K562 (cell line): Measurements from ENCODE around the gene AP3M1. TPM values are rescaled to one million over a fixed set of nuclear protein-coding genes. Genes with fewer than 3 reads are reported as not detected.
A peak's percentile ranks its signal among the peaks of the same experiment; 100 is the strongest.

Experiments used
- ATAC-seq: fragments of 200-7000 bp; cut with Tn5 transposase; 3 replicates; pipeline ENCODE4 v1.9.1; 2020; ENCODE audit warnings: moderate library complexity
- BruUV-seq: library from RNA; stranded (reverse); fragments of 400-500 nt; replicated peaks from 2 replicates; lab custom pipeline; 2021; lab: Mats Ljungman, UMichigan
- CTCF ChIA-PET: fragments of 300-600 bp; formaldehyde crosslinking; extraction: SDS; loops from one replicate; lab custom pipeline; 2021; ENCODE audit warnings: low intra/inter-chr PET ratio; lab: Yijun Ruan, JAX
- POLR2A ChIA-PET: fragments of 300-600, 350-650 bp; sonication (Branson Sonifier 250); formaldehyde crosslinking; extraction: SDS; loops from one replicate; lab custom pipeline; 2021; ENCODE audit warnings: antibody characterized with exemption, inconsistent platforms; lab: Yijun Ruan, JAX
- DNase-seq, 4 experiments: peaks; one replicate each; pipeline versions ENCODE4 v3.0.0 to v3.0.0-alpha.2; 2011 to 2018; ENCODE audit warnings: low spot score in 3 of 4, mixed read lengths in 3 of 4; ENCODE audit errors: extremely low read depth in 1 of 4
- FAIRE-seq: peaks from 2 replicates; lab custom pipeline; 2011; peaks lifted over from hg19 to GRCh38; lab: Jason Lieb, UNC
- H2AFZ ChIP-seq: 2 replicates; pipeline ENCODE4 v1.6.0; 2011; ENCODE audit warnings: low read depth, low read length, control low read depth, inconsistent platforms
- H3K27ac ChIP-seq: fragments of 200-600 bp; 3 replicates; pipeline ENCODE4 v1.8.0; 2011; ENCODE audit warnings: low read depth, mild to moderate bottlenecking, control low read depth, inconsistent platforms, low read length, moderate library complexity, mixed read lengths; ENCODE audit errors: extremely low read depth
- H3K27me3 ChIP-seq, 2 experiments: fragments of 300-600 bp in 1 of 2; 2 replicates in 1 of 2; 3 replicates in 1 of 2; pipeline versions ENCODE4 v1.6.0 to v1.8.0; 2011; ENCODE audit warnings: inconsistent platforms in 2 of 2, low read length in 2 of 2, mild to moderate bottlenecking in 1 of 2, mixed read lengths in 1 of 2, moderate library complexity in 1 of 2; ENCODE audit not compliant: control insufficient read depth in 2 of 2, insufficient read depth in 2 of 2
- H3K36me3 ChIP-seq: fragments of 300-600 bp; 3 replicates; pipeline ENCODE4 v1.8.0; 2011; ENCODE audit warnings: mild to moderate bottlenecking, low read length, inconsistent platforms; ENCODE audit not compliant: control insufficient read depth, insufficient read depth
- H3K4me1 ChIP-seq, 2 experiments: fragments of 200-600 bp in 1 of 2; replicated peaks in 1 of 2; 2 replicates in 1 of 2; 3 replicates in 1 of 2; pipeline versions ENCODE4 v1.5.1 to v1.8.0; 2011; ENCODE audit warnings: inconsistent platforms in 2 of 2, low read length in 2 of 2, mild to moderate bottlenecking in 1 of 2, mixed read lengths in 1 of 2, moderate library complexity in 1 of 2; ENCODE audit not compliant: control insufficient read depth in 2 of 2, insufficient read depth in 2 of 2
- H3K4me2 ChIP-seq: 2 replicates; pipeline ENCODE4 v1.6.1; 2011; ENCODE audit warnings: low read length, control low read depth, inconsistent platforms, mixed read lengths; ENCODE audit not compliant: insufficient read depth
- H3K4me3 ChIP-seq: fragments of 200-600 bp; sonication (generic), shearing (Covaris generic); 2 replicates; pipeline ENCODE4 v1.5.1; 2016; ENCODE audit warnings: control low read depth, inconsistent platforms
- H3K79me2 ChIP-seq: fragments of 200-600 bp; 3 replicates; pipeline ENCODE4 v1.8.0; 2011; ENCODE audit warnings: low read length, inconsistent platforms; ENCODE audit not compliant: control insufficient read depth, insufficient read depth
- H3K9ac ChIP-seq, 2 experiments: 2 replicates each; pipeline versions ENCODE4 v1.6.0 to v1.6.1; 2011; ENCODE audit warnings: low read depth in 2 of 2, low read length in 2 of 2, control low read depth in 1 of 2, inconsistent platforms in 1 of 2, mild to moderate bottlenecking in 1 of 2, mixed read lengths in 1 of 2; ENCODE audit not compliant: insufficient read depth in 1 of 2
- H3K9me1 ChIP-seq: one replicate; pipeline ENCODE4 v1.6.0; 2011; ENCODE audit warnings: inconsistent platforms, mild to moderate bottlenecking, low read length, moderate library complexity; ENCODE audit not compliant: control insufficient read depth, insufficient read depth
- H3K9me3 ChIP-seq: replicated peaks from 2 replicates; pipeline ENCODE4 v1.5.1; 2011; ENCODE audit warnings: low read depth, low read length, inconsistent platforms; ENCODE audit not compliant: control insufficient read depth, insufficient read depth
- H4K20me1 ChIP-seq: replicated peaks from 2 replicates; pipeline ENCODE4 v1.6.1; 2011; ENCODE audit warnings: low read length, inconsistent platforms, mixed read lengths; ENCODE audit not compliant: control insufficient read depth, insufficient read depth
- BRD9 ChIP-seq: fragments of 450-650 bp; IDR thresholded peaks from 2 replicates; pipeline ENCODE4 v1.6.1; 2018; ENCODE audit warnings: low read depth; ENCODE audit not compliant: partially characterized antibody
- CEBPB ChIP-seq: fragments of 450-650 bp; IDR thresholded peaks from 2 replicates; pipeline ENCODE4 v1.6.1; 2016; ENCODE audit warnings: missing genetic modification characterization, missing compliant biosample characterization
- HNRNPUL1 ChIP-seq: fragments of 200-400 bp; formaldehyde crosslinking; IDR thresholded peaks from 2 replicates; pipeline ENCODE4 v1.6.1; 2017; ENCODE audit warnings: low read length
- KDM1A ChIP-seq, 2 experiments: fragments of 450-650 bp; IDR thresholded peaks; 2 replicates each; pipeline ENCODE4 v1.6.1; 2016; ENCODE audit warnings: mild to moderate bottlenecking in 2 of 2
- POLR2G ChIP-seq: fragments of 200-400 bp; formaldehyde crosslinking; IDR thresholded peaks from 2 replicates; pipeline ENCODE4 v1.6.1; 2017; ENCODE audit warnings: low read depth, mild to moderate bottlenecking, antibody characterized with exemption, low read length, moderate library complexity
- POLR3G ChIP-seq: IDR thresholded peaks from 2 replicates; pipeline ENCODE4 v1.6.1; 2011; ENCODE audit not compliant: insufficient read length, insufficient replicate concordance; ENCODE audit errors: extremely low read depth
- RBM25 ChIP-seq: fragments of 200-400 bp; formaldehyde crosslinking; IDR thresholded peaks from 2 replicates; pipeline ENCODE4 v1.6.1; 2018; ENCODE audit warnings: low read length, low read depth, moderate library complexity; ENCODE audit not compliant: severe bottlenecking
- ZBTB34 ChIP-seq: fragments of 250-450 bp; sonication (Bioruptor Pico); IDR thresholded peaks from 2 replicates; pipeline ENCODE4 v1.8.0; 2021; ENCODE audit warnings: mild to moderate bottlenecking, moderate library complexity
- ZNF146 ChIP-seq: IDR thresholded peaks from one replicate; pipeline ENCODE4 v1.6.1; 2018; ENCODE audit warnings: missing compliant biosample characterization; ENCODE audit not compliant: unreplicated experiment
- ZNF75A ChIP-seq: fragments of 450-650 bp; formaldehyde crosslinking; IDR thresholded peaks from 2 replicates; pipeline ENCODE4 v1.4.0; 2020; ENCODE audit warnings: mild to moderate bottlenecking
- WGBS: fragments of 100-300 bp; shearing (Covaris generic); methylation state at CpG from one replicate; pipeline ENCODE4 v1.1.6; 2016; ENCODE audit warnings: low coverage, mixed read lengths; ENCODE audit not compliant: insufficient coverage; ENCODE audit errors: missing lambda C conversion rate; 5-methylcytosine and 5-hydroxymethylcytosine counted together
- in situ Hi-C: fragments of 300-500 bp; cut with MboI; formaldehyde crosslinking; loops from 4 replicates; pipeline ENCODE4 v1.15.0; 2018; ENCODE audit warnings: inconsistent platforms, mixed read lengths
- intact Hi-C: fragments of 100-400 bp; cut with micrococcal nuclease; formaldehyde crosslinking; loops from 2 replicates; pipeline ENCODE4 v1.14.2; 2022
- polyA plus RNA-seq, 8 experiments: library from polyadenylated mRNA; depleted of rRNA in 4 of 8; stranded (reverse) in 5 of 8; unstranded in 3 of 8; fragments of >200 nt; fragmentation: Nextera tagmentation in 2 of 8; fragmentation: Illumina TruSeq in 1 of 8; extraction: Ambion mirVana in 2 of 8; extraction: Trizol in 1 of 8; gene quantifications; 2 replicates each; pipeline versions ENCODE4 v1.2.1 to v1.2.3, GENCODE V29; 2011 to 2014; ENCODE audit warnings: inconsistent platforms in 1 of 8, missing spikeins in 1 of 8
- total RNA-seq, 7 experiments: library from RNA; depleted of rRNA in 6 of 7; stranded (reverse); fragments of >200 nt in 6 of 7; fragmentation: Illumina TruSeq in 2 of 7; extraction: Trizol in 2 of 7; gene quantifications; 2 replicates each; pipeline versions ENCODE4 v1.2.1 to v1.2.3, GENCODE V29; 2011 to 2021; ENCODE audit warnings: low replicate concordance in 1 of 7
- TF ChIP-seq, protein P1 (sequence below): fragments of 150-350 bp; IDR thresholded peaks from 2 replicates; pipeline ENCODE4 v1.6.1; 2014; ENCODE audit warnings: low read depth, mild to moderate bottlenecking, low read length, borderline replicate concordance

The AP3M1 gene
- total and polyA plus RNA-seq, 9 of the 15 experiments (the other 6 are each of a cell fraction or from before 2014, with no cell fraction given): 44.3 to 135 (median 67.6) TPM

- Histone ChIP-seq H3K9me1 (no peaks in the 10 kb centered on the region), H3K79me2 (peaks cover 42% of the 10 kb centered on the region), H3K27me3 (no peaks in the 10 kb centered on the region), H3K4me1 (no peaks in the 10 kb centered on the region), H3K9ac (no peak overlapping the region), H3K36me3 (peaks cover 27% of the 10 kb centered on the region; the same call in 2 of the 3 replicates), H4K20me1 (no peaks in the 10 kb centered on the region), H3K9me3 (no peaks in the 10 kb centered on the region), H3K4me3 (no peak overlapping the region), H2AFZ (no peak overlapping the region), H3K27ac (no peak overlapping the region), H3K4me2 (no peak overlapping the region)
- BruUV-seq: no TSS peak
- FAIRE-seq: no peak
- ChIA-PET CTCF (no interaction called here), POLR2A (interaction anchor here (0.6 kb wide), 1 partner anchor 901 kb away, joined by 3 read pairs; no protein-coding TSS in a partner anchor)
- TF ChIP-seq ZNF146 (CRISPR knock-in tag): peak; percentile 81
- TF ChIP-seq RBM25: peak; percentile 61
- TF ChIP-seq CEBPB (tag): no peak
- TF ChIP-seq POLR2G: no peak
- 0 out of 4 replicates have a peak, but pooled peaks of 1 of the 2 experiments have one; percentile 14 for TF ChIP-seq KDM1A (IDR thresholded peaks at IDR 0.05)
- 96% methylated on average over 4 of the region's 4 CpGs for WGBS
- ATAC-seq: no peak
- no peak for DNase-seq
- in situ Hi-C loops: no loop called here
- intact Hi-C loops: no loop called here
Observed at GRCh38 chr10:74199315-74199714, 48.7 kb upstream of the AP3M1 start.

DNA sequence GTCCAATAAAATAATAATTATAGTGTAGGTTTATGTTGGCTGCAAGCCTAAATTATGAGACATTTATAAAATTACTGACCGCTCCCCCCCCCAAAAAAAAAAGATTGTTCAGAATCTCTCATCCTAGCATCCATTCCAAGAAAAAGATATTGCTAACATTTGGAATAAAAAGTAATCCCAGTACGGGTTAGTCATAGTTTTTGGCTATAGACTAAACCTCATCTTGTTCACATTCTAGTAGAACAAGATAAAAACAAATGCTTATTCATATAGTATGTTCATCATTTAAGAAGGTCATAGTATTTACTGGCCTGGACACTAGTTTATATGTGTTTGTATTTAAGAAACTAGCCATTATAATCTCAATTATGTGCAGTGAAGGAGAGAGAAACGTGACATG, 44.4 kb upstream of the AP3M1 start:
- Histone ChIP-seq H3K27ac (no peak overlapping the region), H3K9me1 (no peaks in the 10 kb centered on the region), H3K4me3 (no peak overlapping the region), H3K4me2 (no peak overlapping the region), H3K27me3 (no peaks in the 10 kb centered on the region), H3K79me2 (peaks cover 82% of the 10 kb centered on the region), H3K9ac (no peak overlapping the region), H3K36me3 (no peaks in the 10 kb centered on the region), H3K9me3 (no peaks in the 10 kb centered on the region), H3K4me1 (peaks cover 4 to 6% of the 10 kb centered on the region in 2 experiments; a peak in 2 of 5 replicates), H4K20me1 (no peaks in the 10 kb centered on the region), H2AFZ (no peak overlapping the region)
- in situ Hi-C loops: no loop called here
- POLR2A ChIA-PET: no interaction called here
- BruUV-seq: no TSS peak
- intact Hi-C loops: no loop called here
- DNase-seq (no peak), FAIRE-seq (no peak), ATAC-seq (no peak)
- 83% methylated on average over 3 of the region's 3 CpGs for WGBS
- CTCF ChIA-PET: interaction anchor here (0.6 kb wide), 1 partner anchor 143 kb away, joined by 4 read pairs; no protein-coding TSS in a partner anchor
- TF ChIP-seq ZNF75A (CRISPR knock-in tag): no peak
- no peak for TF ChIP-seq HNRNPUL1
- no peak for TF ChIP-seq ZBTB34
- TF ChIP-seq POLR3G: no peak
- TF ChIP-seq, protein P1, sequence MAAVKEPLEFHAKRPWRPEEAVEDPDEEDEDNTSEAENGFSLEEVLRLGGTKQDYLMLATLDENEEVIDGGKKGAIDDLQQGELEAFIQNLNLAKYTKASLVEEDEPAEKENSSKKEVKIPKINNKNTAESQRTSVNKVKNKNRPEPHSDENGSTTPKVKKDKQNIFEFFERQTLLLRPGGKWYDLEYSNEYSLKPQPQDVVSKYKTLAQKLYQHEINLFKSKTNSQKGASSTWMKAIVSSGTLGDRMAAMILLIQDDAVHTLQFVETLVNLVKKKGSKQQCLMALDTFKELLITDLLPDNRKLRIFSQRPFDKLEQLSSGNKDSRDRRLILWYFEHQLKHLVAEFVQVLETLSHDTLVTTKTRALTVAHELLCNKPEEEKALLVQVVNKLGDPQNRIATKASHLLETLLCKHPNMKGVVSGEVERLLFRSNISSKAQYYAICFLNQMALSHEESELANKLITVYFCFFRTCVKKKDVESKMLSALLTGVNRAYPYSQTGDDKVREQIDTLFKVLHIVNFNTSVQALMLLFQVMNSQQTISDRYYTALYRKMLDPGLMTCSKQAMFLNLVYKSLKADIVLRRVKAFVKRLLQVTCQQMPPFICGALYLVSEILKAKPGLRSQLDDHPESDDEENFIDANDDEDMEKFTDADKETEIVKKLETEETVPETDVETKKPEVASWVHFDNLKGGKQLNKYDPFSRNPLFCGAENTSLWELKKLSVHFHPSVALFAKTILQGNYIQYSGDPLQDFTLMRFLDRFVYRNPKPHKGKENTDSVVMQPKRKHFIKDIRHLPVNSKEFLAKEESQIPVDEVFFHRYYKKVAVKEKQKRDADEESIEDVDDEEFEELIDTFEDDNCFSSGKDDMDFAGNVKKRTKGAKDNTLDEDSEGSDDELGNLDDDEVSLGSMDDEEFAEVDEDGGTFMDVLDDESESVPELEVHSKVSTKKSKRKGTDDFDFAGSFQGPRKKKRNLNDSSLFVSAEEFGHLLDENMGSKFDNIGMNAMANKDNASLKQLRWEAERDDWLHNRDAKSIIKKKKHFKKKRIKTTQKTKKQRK: no peak
- TF ChIP-seq BRD9: no peak
